Fibroblast of the conjunctiva (primary cell): ENCODE measurements around the gene ZNF385D.
"Not testable (repeated sequence)": the region's sequence is repeated elsewhere in the genome, so short reads cannot be mapped to it uniquely, and the experiment has no call there.

Experiments
- DNase-seq: peaks from one replicate; pipeline ENCODE4 v3.0.0-alpha.2; 2010; ENCODE audit warnings: low read depth

The ZNF385D gene

GRCh38 chr3:21441821-21442220 is 309.2 kb downstream of the ZNF385D start:
- DNase-seq = no peak

GRCh38 chr3:21436835-21437234 is 314.2 kb downstream of the ZNF385D start:
- no peak for DNase-seq

GRCh38 chr3:21435871-21436270 is 315.1 kb downstream of the ZNF385D start:
- peak; percentile 94 for DNase-seq

GRCh38 chr3:21434310-21434709 is 316.7 kb downstream of the ZNF385D start:
- no peak for DNase-seq

- no peak for DNase-seq
These were observed 317.3 kb downstream of the ZNF385D start for GRCh38 chr3:21433751-21434150.

- no peak for DNase-seq
These were observed 324.1 kb downstream of the ZNF385D start for GRCh38 chr3:21426920-21427319.

- DNase-seq = no peak
These were observed 325.3 kb downstream of the ZNF385D start for GRCh38 chr3:21425715-21426114.

- DNase-seq = no peak
These were observed 329.9 kb downstream of the ZNF385D start for GRCh38 chr3:21421096-21421495.

- DNase-seq = no peak
These were observed 333.0 kb downstream of the ZNF385D start for GRCh38 chr3:21417991-21418390.

- DNase-seq = no peak
These were observed 336.5 kb downstream of the ZNF385D start for GRCh38 chr3:21414506-21414905.

- no peak for DNase-seq
These were observed 340.0 kb downstream of the ZNF385D start for GRCh38 chr3:21411058-21411457.

- DNase-seq = no peak
These were observed 341.6 kb downstream of the ZNF385D start for GRCh38 chr3:21409401-21409800.

GRCh38 chr3:21407743-21408142 is 343.3 kb downstream of the ZNF385D start:
- peak; percentile 4 for DNase-seq

GRCh38 chr3:21405671-21406667 is 345.0 kb downstream of the ZNF385D start:
- DNase-seq = no peak

GRCh38 chr3:21398461-21398860 is 352.5 kb downstream of the ZNF385D start:
- DNase-seq = no peak

- no peak for DNase-seq
These were observed 357.2 kb downstream of the ZNF385D start for GRCh38 chr3:21393683-21394311.

- DNase-seq = no peak
These were observed 358.5 kb downstream of the ZNF385D start for GRCh38 chr3:21392526-21392925.

GRCh38 chr3:21390856-21391255 is 360.2 kb downstream of the ZNF385D start:
- DNase-seq = no peak

- no peak for DNase-seq
These were observed 360.9 kb downstream of the ZNF385D start for GRCh38 chr3:21390136-21390535.

- DNase-seq = not testable (repeated sequence)
These were observed 363.7 kb downstream of the ZNF385D start for GRCh38 chr3:21387142-21387826.

- not testable (repeated sequence) for DNase-seq
These were observed 373.0 kb downstream of the ZNF385D start for GRCh38 chr3:21378036-21378435.

GRCh38 chr3:21377071-21377769 is 373.8 kb downstream of the ZNF385D start:
- DNase-seq = no peak
